ENCODE results near the gene LGALS16.
"Not testable (repeated sequence)": the region's sequence is repeated elsewhere in the genome, so short reads cannot be mapped to it uniquely, and the experiment has no call there.

The LGALS16 gene

GRCh38 chr19:39677961-39678889 is 22.5 kb downstream of the LGALS16 start:
- no peak for DNase-seq (ENCODE audit: low read depth, low spot score)

GRCh38 chr19:39679056-39679790 is 23.5 kb downstream of the LGALS16 start:
- no peak for DNase-seq (ENCODE audit: low read depth, low spot score)

GRCh38 chr19:39679791-39680168 is 24.1 kb downstream of the LGALS16 start:
- no peak for DNase-seq (ENCODE audit: low read depth, low spot score)

- no peak for DNase-seq (ENCODE audit: low read depth, low spot score)
These were observed 24.9 kb downstream of the LGALS16 start for GRCh38 chr19:39680593-39680992.

GRCh38 chr19:39681416-39681815 is 25.7 kb downstream of the LGALS16 start:
- DNase-seq (ENCODE audit: low read depth, low spot score), result no peak

GRCh38 chr19:39684267-39684666 is 28.6 kb downstream of the LGALS16 start:
- no peak for DNase-seq (ENCODE audit: low read depth, low spot score)

GRCh38 chr19:39686739-39687138 is 31.0 kb downstream of the LGALS16 start:
- no peak for DNase-seq (ENCODE audit: low read depth, low spot score)

- DNase-seq (ENCODE audit: low read depth, low spot score), result not testable (repeated sequence)
These were observed 32.9 kb downstream of the LGALS16 start for GRCh38 chr19:39688637-39689036.

- no peak for DNase-seq (ENCODE audit: low read depth, low spot score)
These were observed 36.5 kb downstream of the LGALS16 start for GRCh38 chr19:39692166-39692565.

- DNase-seq (ENCODE audit: low read depth, low spot score), result no peak
These were observed 37.1 kb downstream of the LGALS16 start for GRCh38 chr19:39692822-39693221.

GRCh38 chr19:39695759-39696158 is 40.0 kb downstream of the LGALS16 start:
- no peak for DNase-seq (ENCODE audit: low read depth, low spot score)

GRCh38 chr19:39696387-39696786 is 40.7 kb downstream of the LGALS16 start:
- DNase-seq (ENCODE audit: low read depth, low spot score), result no peak

GRCh38 chr19:39698535-39698934 is 42.8 kb downstream of the LGALS16 start:
- DNase-seq (ENCODE audit: low read depth, low spot score), result no peak

GRCh38 chr19:39701291-39701690 is 45.6 kb downstream of the LGALS16 start:
- DNase-seq (ENCODE audit: low read depth, low spot score), result no peak

GRCh38 chr19:39704181-39705044 is 48.7 kb downstream of the LGALS16 start, which contains the start of gene LGALS14:
Gene LGALS14 (plus strand): TSS chr19:39704481. CDS start chr19:39704529, 48 bp downstream.
- no peak for DNase-seq (ENCODE audit: low read depth, low spot score)

- DNase-seq (ENCODE audit: low read depth, low spot score), result no peak
These were observed 50.0 kb downstream of the LGALS16 start for GRCh38 chr19:39705578-39706188.

- no peak for DNase-seq (ENCODE audit: low read depth, low spot score)
These were observed 52.9 kb downstream of the LGALS16 start for GRCh38 chr19:39708594-39708993.

- no peak for DNase-seq (ENCODE audit: low read depth, low spot score)
These were observed 53.5 kb downstream of the LGALS16 start for GRCh38 chr19:39709026-39709872.

Measured in ELF-1 (cell line).